ENCODE data around the gene AFP.

DNA sequence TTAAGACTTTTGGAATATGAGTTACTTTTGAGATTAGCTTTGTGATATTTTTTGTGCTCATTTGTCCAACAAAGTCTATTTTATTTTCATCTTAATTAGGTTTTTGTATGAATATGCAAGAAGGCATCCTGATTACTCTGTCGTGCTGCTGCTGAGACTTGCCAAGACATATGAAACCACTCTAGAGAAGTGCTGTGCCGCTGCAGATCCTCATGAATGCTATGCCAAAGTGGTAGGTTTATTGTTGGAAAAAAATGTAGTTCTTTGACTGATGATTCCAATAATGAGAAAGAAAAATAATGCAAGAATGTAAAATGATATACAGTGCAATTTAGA, 21.1 kb upstream of the AFP start:
- TF ChIP-seq RAD21 (conservative IDR thresholded peaks at IDR 0.05) (no peak), TAF1 (IDR thresholded peaks at IDR 0.05; ENCODE audit: low read depth) (no peak), EZH2 (IDR thresholded peaks at IDR 0.05; ENCODE audit: borderline replicate concordance, insufficient read depth, low read length, poor library complexity, severe bottlenecking) (no peak), POLR2AphosphoS5 (IDR thresholded peaks at IDR 0.05) (no peak), EP300 (conservative IDR thresholded peaks at IDR 0.05; ENCODE audit: poor library complexity, severe bottlenecking) (no peak), REST (IDR thresholded peaks at IDR 0.05; ENCODE audit: borderline replicate concordance) (no peak), MXI1 (conservative IDR thresholded peaks at IDR 0.05; ENCODE audit: poor library complexity, severe bottlenecking) (no peak), SMC3 (conservative IDR thresholded peaks at IDR 0.05; ENCODE audit: poor library complexity) (no peak)
- TF ChIP-seq, protein P1, sequence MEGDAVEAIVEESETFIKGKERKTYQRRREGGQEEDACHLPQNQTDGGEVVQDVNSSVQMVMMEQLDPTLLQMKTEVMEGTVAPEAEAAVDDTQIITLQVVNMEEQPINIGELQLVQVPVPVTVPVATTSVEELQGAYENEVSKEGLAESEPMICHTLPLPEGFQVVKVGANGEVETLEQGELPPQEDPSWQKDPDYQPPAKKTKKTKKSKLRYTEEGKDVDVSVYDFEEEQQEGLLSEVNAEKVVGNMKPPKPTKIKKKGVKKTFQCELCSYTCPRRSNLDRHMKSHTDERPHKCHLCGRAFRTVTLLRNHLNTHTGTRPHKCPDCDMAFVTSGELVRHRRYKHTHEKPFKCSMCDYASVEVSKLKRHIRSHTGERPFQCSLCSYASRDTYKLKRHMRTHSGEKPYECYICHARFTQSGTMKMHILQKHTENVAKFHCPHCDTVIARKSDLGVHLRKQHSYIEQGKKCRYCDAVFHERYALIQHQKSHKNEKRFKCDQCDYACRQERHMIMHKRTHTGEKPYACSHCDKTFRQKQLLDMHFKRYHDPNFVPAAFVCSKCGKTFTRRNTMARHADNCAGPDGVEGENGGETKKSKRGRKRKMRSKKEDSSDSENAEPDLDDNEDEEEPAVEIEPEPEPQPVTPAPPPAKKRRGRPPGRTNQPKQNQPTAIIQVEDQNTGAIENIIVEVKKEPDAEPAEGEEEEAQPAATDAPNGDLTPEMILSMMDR (IDR thresholded peaks at IDR 0.05; ENCODE audit: poor library complexity, severe bottlenecking) = no peak

Data from neural cell (in vitro differentiated cells).